ENCODE data around the gene TMPRSS11A. TPM values are rescaled to one million over a fixed set of nuclear protein-coding genes. Genes with fewer than 3 reads are reported as not detected.

Gene TMPRSS11A
- total RNA-seq, 1 donor from 2014 or later = not detected

DNA sequence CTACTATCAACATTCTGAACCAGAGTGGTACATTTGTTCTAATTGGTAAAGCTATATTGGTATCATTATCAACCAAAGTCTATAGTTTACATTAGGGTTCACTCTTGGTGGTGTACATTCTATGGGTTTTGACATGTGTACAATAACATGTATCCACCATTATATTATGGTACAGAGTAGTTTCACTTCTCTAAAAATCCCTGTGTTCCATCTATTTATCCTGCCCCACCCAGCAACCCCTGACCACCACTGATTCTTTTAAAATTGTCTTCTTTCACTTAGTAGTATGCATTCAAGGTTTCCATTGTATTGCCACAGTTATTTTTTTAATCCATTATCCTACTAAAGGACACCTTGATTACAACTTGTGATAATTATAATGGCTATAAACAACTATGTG lies 64.2 kb downstream of the TMPRSS11A start:
- no peaks in the 10 kb centered on the region for H3K27me3 ChIP-seq (ENCODE audit: control insufficient read depth, insufficient read depth, low read length)

GRCh38 chr4:67897686-67898085 lies 65.6 kb downstream of the TMPRSS11A start:
- FAIRE-seq = no peak
- no peak for DNase-seq (ENCODE audit: low read depth)
- H3K36me3 ChIP-seq (ENCODE audit: control insufficient read depth, insufficient read depth, low read length) = no peaks in the 10 kb centered on the region
- TF ChIP-seq CTCF (IDR thresholded peaks at IDR 0.05; ENCODE audit: insufficient read depth, low read length, severe bottlenecking) = no peak
- no peaks in the 10 kb centered on the region for H3K27me3 ChIP-seq (ENCODE audit: control insufficient read depth, insufficient read depth, low read length)
- H3K4me3 ChIP-seq (ENCODE audit: low read depth, low read length) = no peak overlapping the region

More for the DNA sequence above, 64.2 kb downstream of the TMPRSS11A start:
- Histone ChIP-seq H3K4me3 (ENCODE audit: low read depth, low read length) (no peak overlapping the region), H3K36me3 (ENCODE audit: control insufficient read depth, insufficient read depth, low read length) (no peaks in the 10 kb centered on the region)
- DNase-seq (ENCODE audit: low read depth) (no peak), FAIRE-seq (no peak)
- TF ChIP-seq CTCF (IDR thresholded peaks at IDR 0.05; ENCODE audit: insufficient read depth, low read length, severe bottlenecking) = no peak

DNA sequence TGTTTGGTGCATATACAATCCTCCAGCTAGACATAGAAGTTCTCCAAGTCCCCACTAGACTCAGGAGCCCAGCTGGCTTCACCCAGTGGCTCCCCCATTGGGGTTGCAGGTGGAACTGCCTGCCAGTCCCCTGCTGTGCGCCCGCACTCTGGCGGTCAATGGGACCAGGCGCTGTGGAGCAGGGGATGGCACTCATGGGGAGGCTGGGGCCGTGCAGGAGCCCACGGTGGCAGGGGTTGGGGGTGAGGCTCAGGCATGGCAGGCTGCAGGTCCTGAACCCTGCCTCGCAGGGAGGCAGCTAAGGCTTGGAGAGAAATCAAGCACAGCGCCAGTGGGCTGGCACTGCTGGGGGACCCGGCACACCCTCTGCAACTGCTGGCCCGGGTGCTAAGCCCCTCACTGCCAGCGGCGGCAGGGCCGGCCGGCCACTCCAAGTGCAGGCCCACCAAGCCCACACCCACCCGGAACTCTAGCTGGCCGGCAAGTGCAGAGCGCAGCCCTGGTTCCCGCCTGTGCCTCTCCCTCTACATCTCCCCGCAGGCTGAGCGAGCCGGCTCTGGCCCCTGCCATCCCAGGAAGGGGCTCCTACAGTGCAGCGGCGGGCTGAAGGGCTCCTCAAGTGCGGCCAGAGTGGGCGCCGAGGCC lies 66.8 kb downstream of the TMPRSS11A start:
- no peak for FAIRE-seq
- no peak overlapping the region for H3K4me3 ChIP-seq (ENCODE audit: low read depth, low read length)

DNA sequence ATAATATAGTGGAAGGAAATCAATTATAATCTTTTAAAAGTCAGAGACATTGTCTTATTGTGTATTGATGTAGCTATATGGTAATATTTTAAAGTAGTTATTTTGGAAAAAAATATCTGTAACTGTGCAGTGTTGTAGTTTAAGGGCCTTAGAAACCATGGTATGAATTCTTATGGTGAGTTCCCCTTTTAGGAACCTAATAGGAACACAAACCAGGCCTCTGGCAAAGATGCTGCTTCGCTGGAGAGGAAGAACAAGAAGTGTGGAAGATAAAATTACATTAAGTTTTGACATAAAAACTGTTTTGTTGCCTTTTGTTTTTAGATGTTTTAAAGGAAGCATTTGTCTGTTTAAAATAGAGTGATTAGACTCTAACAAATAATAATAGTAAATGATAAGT lies 68.6 kb downstream of the TMPRSS11A start:
- TF ChIP-seq CTCF (IDR thresholded peaks at IDR 0.05; ENCODE audit: insufficient read depth, low read length, severe bottlenecking) = no peak
- Histone ChIP-seq H3K4me3 (ENCODE audit: low read depth, low read length) (no peak overlapping the region), H3K27me3 (ENCODE audit: control insufficient read depth, insufficient read depth, low read length) (no peaks in the 10 kb centered on the region), H3K36me3 (ENCODE audit: control insufficient read depth, insufficient read depth, low read length) (no peaks in the 10 kb centered on the region)
- FAIRE-seq (no peak), DNase-seq (ENCODE audit: low read depth) (no peak)

More for the DNA sequence above, 66.8 kb downstream of the TMPRSS11A start:
- H3K36me3 ChIP-seq (ENCODE audit: control insufficient read depth, insufficient read depth, low read length) = no peaks in the 10 kb centered on the region
- no peaks in the 10 kb centered on the region for H3K27me3 ChIP-seq (ENCODE audit: control insufficient read depth, insufficient read depth, low read length)
- TF ChIP-seq CTCF (IDR thresholded peaks at IDR 0.05; ENCODE audit: insufficient read depth, low read length, severe bottlenecking) = no peak
- DNase-seq (ENCODE audit: low read depth) = no peak

DNA sequence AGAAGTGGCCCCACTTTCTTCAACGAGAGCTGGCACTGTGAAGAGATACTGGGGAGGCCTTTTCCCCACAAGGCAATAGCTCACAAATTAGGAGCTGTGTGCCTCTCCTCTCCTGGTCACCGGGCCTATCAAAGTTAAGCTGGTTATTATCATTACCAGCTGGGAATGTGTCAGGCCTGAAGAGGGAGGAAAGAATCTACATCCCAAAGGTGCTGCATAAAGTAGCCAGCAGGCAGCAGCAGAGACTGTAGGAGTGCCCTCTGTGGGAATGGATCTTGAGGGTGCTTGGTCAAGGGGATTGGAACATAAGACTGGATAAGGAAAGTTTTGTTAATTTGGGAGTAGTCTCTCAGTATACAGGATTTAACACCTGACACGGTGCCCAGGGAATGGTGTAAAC lies 70.4 kb downstream of the TMPRSS11A start:
- Histone ChIP-seq H3K27me3 (ENCODE audit: control insufficient read depth, insufficient read depth, low read length) (no peaks in the 10 kb centered on the region), H3K36me3 (ENCODE audit: control insufficient read depth, insufficient read depth, low read length) (no peaks in the 10 kb centered on the region), H3K4me3 (ENCODE audit: low read depth, low read length) (no peak overlapping the region)
- FAIRE-seq = no peak
- DNase-seq (ENCODE audit: low read depth) = no peak
- peak; percentile 7 for TF ChIP-seq CTCF (IDR thresholded peaks at IDR 0.05; ENCODE audit: insufficient read depth, low read length, severe bottlenecking)

GRCh38 chr4:67892253-67892652 lies 71.0 kb downstream of the TMPRSS11A start:
- no peak for TF ChIP-seq CTCF (IDR thresholded peaks at IDR 0.05; ENCODE audit: insufficient read depth, low read length, severe bottlenecking)
- Histone ChIP-seq H3K36me3 (ENCODE audit: control insufficient read depth, insufficient read depth, low read length) (no peaks in the 10 kb centered on the region), H3K4me3 (ENCODE audit: low read depth, low read length) (no peak overlapping the region), H3K27me3 (ENCODE audit: control insufficient read depth, insufficient read depth, low read length) (no peaks in the 10 kb centered on the region)
- peak; percentile 67 for DNase-seq (ENCODE audit: low read depth)
- FAIRE-seq = no peak

Data from bronchial epithelial cell (primary cell).